Effector CD8-positive, alpha-beta T cell (primary cell): ENCODE results near the gene PLCB4.

Experiments
- DNase-seq: peaks from one replicate; lab custom pipeline; 2025; lab: John Stamatoyannopoulos, UW

The PLCB4 gene

DNA sequence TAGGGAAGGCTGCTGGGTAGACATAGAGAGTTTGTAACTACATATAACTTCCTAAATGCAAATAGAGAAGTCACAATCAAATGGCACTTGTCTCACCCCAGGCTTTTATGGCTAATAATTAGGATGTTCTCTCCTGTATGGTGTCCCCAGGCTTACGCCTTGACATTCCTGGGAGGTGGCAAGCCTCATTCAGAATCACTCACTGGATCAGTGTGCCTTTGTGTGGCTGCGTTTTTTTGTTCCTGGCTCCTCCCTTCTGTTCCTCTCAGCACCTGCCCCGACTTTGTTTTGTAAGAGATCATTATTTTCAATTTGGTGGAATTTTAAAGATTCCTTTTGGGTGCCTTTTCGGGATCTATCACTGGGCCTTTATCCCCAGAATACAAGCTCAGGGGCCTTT is 451.2 kb downstream of the PLCB4 start:
- DNase-seq, result no peak

DNA sequence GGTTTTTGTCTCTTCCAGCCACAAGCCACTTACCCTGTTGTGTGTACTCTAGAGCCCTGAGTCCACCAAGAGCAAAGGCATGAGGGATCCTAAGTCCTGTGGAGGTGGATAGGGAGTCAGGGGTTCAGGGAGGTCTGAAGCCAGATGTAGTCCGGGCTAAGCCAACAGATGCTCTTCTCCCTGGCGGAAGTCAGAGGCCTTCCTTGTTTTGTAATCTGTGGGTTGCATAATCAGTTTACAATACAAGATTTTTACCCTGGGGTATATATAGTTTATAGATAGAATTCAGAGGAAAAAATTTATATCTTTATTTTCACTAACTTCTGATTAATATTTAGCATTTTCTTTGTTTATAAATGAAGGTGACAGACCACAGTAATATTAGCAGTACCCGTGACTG is 454.7 kb downstream of the PLCB4 start:
- DNase-seq, result no peak
